ENCODE data around the gene LRRC37A.
"Not testable (repeated sequence)": the region's sequence is repeated elsewhere in the genome, so short reads cannot be mapped to it uniquely, and the experiment has no call there.

Gene LRRC37A

GRCh38 chr17:46287587-46287986 is 7.3 kb upstream of the LRRC37A start:
- DNase-seq (ENCODE audit: low read depth, low spot score) = not testable (repeated sequence)

GRCh38 chr17:46290906-46291546 is 3.9 kb upstream of the LRRC37A start:
- not testable (repeated sequence) for DNase-seq (ENCODE audit: low read depth, low spot score)

- DNase-seq (ENCODE audit: low read depth, low spot score) = not testable (repeated sequence)
Observed at GRCh38 chr17:46291618-46292017, 3.3 kb upstream of the LRRC37A start.

- not testable (repeated sequence) for DNase-seq (ENCODE audit: low read depth, low spot score)
Observed at GRCh38 chr17:46341220-46341619, 46.3 kb downstream of the LRRC37A start.

- DNase-seq (ENCODE audit: low read depth, low spot score) = not testable (repeated sequence)
Observed at GRCh38 chr17:46342131-46342530, 47.2 kb downstream of the LRRC37A start.

- DNase-seq (ENCODE audit: low read depth, low spot score) = not testable (repeated sequence)
Observed at GRCh38 chr17:46348345-46348744, 53.4 kb downstream of the LRRC37A start.

GRCh38 chr17:46349060-46349459 is 54.1 kb downstream of the LRRC37A start:
- not testable (repeated sequence) for DNase-seq (ENCODE audit: low read depth, low spot score)

- DNase-seq (ENCODE audit: low read depth, low spot score) = not testable (repeated sequence)
Observed at GRCh38 chr17:46353856-46354255, 58.9 kb downstream of the LRRC37A start.

- not testable (repeated sequence) for DNase-seq (ENCODE audit: low read depth, low spot score)
Observed at GRCh38 chr17:46361145-46361735, 66.3 kb downstream of the LRRC37A start.

GRCh38 chr17:46361755-46362154 is 66.8 kb downstream of the LRRC37A start, which contains the start of gene ARL17B:
ARL17B (minus strand) TSS chr17:46361766; CDS start chr17:46358397, 3,369 bp downstream.
- DNase-seq (ENCODE audit: low read depth, low spot score) = not testable (repeated sequence)

- not testable (repeated sequence) for DNase-seq (ENCODE audit: low read depth, low spot score)
Observed at GRCh38 chr17:46367520-46367919, 72.6 kb downstream of the LRRC37A start.

- not testable (repeated sequence) for DNase-seq (ENCODE audit: low read depth, low spot score)
Observed at GRCh38 chr17:46372236-46373229, 77.6 kb downstream of the LRRC37A start.

- DNase-seq (ENCODE audit: low read depth, low spot score) = not testable (repeated sequence)
Observed at GRCh38 chr17:46373418-46373817, 78.5 kb downstream of the LRRC37A start.

- not testable (repeated sequence) for DNase-seq (ENCODE audit: low read depth, low spot score)
Observed at GRCh38 chr17:46383118-46383517, 88.2 kb downstream of the LRRC37A start.

GRCh38 chr17:46385491-46385890 is 90.6 kb downstream of the LRRC37A start:
- not testable (repeated sequence) for DNase-seq (ENCODE audit: low read depth, low spot score)

Measured in iPS DF 19.7 (cell line).